WERI-Rb-1 (cell line): ENCODE data around the gene XPA.

Experiments
- DNase-seq: peaks from one replicate; pipeline ENCODE4 v3.0.0-alpha.2; 2020
- H3K27ac ChIP-seq: fragments of 250-450 bp; sonication (Bioruptor Pico); 2 replicates; pipeline ENCODE4 v1.5.1; 2020; ENCODE audit warnings: mild to moderate bottlenecking, moderate library complexity
- H3K27me3 ChIP-seq: fragments of 250-450 bp; sonication (Bioruptor Pico); 2 replicates; pipeline ENCODE4 v1.5.1; 2021; ENCODE audit warnings: mild to moderate bottlenecking, low read depth, moderate library complexity; ENCODE audit not compliant: insufficient read depth, severe bottlenecking
- H3K36me3 ChIP-seq: fragments of 250-450 bp; sonication (Bioruptor Pico); 2 replicates; pipeline ENCODE4 v1.5.1; 2020; ENCODE audit warnings: mild to moderate bottlenecking, moderate library complexity
- H3K4me3 ChIP-seq: 2 replicates; pipeline ENCODE4 v1.5.1; 2011; ENCODE audit warnings: low read depth, mild to moderate bottlenecking, control low read depth, low read length
- H3K9me3 ChIP-seq: fragments of 250-450 bp; sonication (Bioruptor Pico); 2 replicates; pipeline ENCODE4 v1.5.1; 2021; ENCODE audit warnings: mild to moderate bottlenecking, moderate library complexity; ENCODE audit not compliant: severe bottlenecking
- TF ChIP-seq, protein P1 (sequence below): IDR thresholded peaks from 2 replicates; pipeline ENCODE4 v1.5.1; 2011; ENCODE audit warnings: low read depth, mild to moderate bottlenecking, control low read depth, inconsistent platforms, low read length

XPA gene

DNA sequence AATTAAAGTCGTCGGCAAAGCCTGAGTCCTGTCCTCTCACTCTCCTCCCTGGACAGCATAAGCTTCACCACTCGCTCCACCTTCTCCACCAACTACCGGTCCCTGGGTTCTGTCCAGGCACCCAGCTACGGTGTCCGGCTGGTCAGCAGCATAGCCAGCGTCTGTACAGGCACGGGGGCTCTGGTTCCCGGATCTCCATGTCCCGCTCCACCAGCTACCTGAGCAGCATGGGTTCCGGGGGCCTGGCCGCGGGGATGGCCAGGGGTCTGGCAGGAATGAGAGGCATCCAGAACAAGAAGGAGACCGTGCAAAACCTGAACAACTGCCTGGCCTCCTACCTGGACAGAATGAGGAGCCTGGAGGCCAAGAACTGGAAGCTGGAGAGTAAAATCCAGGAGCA is 1.7 kb upstream of the XPA start:
- TF ChIP-seq, protein P1, sequence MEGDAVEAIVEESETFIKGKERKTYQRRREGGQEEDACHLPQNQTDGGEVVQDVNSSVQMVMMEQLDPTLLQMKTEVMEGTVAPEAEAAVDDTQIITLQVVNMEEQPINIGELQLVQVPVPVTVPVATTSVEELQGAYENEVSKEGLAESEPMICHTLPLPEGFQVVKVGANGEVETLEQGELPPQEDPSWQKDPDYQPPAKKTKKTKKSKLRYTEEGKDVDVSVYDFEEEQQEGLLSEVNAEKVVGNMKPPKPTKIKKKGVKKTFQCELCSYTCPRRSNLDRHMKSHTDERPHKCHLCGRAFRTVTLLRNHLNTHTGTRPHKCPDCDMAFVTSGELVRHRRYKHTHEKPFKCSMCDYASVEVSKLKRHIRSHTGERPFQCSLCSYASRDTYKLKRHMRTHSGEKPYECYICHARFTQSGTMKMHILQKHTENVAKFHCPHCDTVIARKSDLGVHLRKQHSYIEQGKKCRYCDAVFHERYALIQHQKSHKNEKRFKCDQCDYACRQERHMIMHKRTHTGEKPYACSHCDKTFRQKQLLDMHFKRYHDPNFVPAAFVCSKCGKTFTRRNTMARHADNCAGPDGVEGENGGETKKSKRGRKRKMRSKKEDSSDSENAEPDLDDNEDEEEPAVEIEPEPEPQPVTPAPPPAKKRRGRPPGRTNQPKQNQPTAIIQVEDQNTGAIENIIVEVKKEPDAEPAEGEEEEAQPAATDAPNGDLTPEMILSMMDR: no peak
- no peaks in the 10 kb centered on the region for H3K27me3 ChIP-seq
- no peak overlapping the region for H3K27ac ChIP-seq
- no peak overlapping the region for H3K4me3 ChIP-seq
- H3K9me3 ChIP-seq: no peaks in the 10 kb centered on the region
- DNase-seq: no peak
- peaks cover 12% of the 10 kb centered on the region for H3K36me3 ChIP-seq

DNA sequence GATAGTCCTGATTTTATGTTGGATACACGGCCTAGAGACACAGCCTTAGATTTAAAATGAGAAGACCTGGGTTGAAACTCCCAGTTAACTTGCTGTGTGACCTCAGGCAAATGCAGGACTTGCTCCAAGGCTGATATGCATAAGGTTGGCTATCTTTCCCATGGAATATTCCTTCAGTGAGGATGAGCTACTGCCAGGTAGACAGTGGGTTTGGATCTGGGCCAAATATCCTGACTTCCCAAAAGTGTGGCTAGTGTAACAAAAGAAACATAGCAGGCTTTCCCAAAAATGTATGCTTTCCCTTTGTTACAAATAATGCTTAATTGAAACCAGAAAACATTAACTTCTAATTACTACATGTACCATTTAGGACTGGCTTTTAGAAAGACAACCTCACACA is 697 bp upstream of the XPA start:
- Histone ChIP-seq H3K4me3 (peak overlapping the region; percentile 96), H3K9me3 (no peaks in the 10 kb centered on the region), H3K36me3 (peaks cover 13% of the 10 kb centered on the region), H3K27ac (peak overlapping the region; percentile 84), H3K27me3 (no peaks in the 10 kb centered on the region)
- TF ChIP-seq, protein P1: no peak
- no peak for DNase-seq

- TF ChIP-seq, protein P1: no peak
- no peaks in the 10 kb centered on the region for H3K27me3 ChIP-seq
- H3K9me3 ChIP-seq: no peaks in the 10 kb centered on the region
- peak overlapping the region; percentile 84 for H3K27ac ChIP-seq
- peaks cover 27% of the 10 kb centered on the region for H3K36me3 ChIP-seq
- DNase-seq: no peak
- H3K4me3 ChIP-seq: peak overlapping the region; percentile 96
These were observed 941 bp downstream of the XPA start for GRCh38 chr9:97695995-97696802.

GRCh38 chr9:97695390-97695789 is 1.8 kb downstream of the XPA start:
- Histone ChIP-seq H3K27me3 (no peaks in the 10 kb centered on the region), H3K27ac (no peak overlapping the region), H3K36me3 (peaks cover 35% of the 10 kb centered on the region), H3K4me3 (no peak overlapping the region), H3K9me3 (no peaks in the 10 kb centered on the region)
- no peak for DNase-seq
- TF ChIP-seq, protein P1: no peak

- Histone ChIP-seq H3K27ac (no peak overlapping the region), H3K4me3 (no peak overlapping the region), H3K27me3 (no peaks in the 10 kb centered on the region), H3K36me3 (peaks cover 42% of the 10 kb centered on the region), H3K9me3 (no peaks in the 10 kb centered on the region)
- TF ChIP-seq, protein P1: no peak
- DNase-seq: no peak
These were observed 2.4 kb downstream of the XPA start for GRCh38 chr9:97694769-97695168.
